ENCODE results near the gene IRF4.

DNA sequence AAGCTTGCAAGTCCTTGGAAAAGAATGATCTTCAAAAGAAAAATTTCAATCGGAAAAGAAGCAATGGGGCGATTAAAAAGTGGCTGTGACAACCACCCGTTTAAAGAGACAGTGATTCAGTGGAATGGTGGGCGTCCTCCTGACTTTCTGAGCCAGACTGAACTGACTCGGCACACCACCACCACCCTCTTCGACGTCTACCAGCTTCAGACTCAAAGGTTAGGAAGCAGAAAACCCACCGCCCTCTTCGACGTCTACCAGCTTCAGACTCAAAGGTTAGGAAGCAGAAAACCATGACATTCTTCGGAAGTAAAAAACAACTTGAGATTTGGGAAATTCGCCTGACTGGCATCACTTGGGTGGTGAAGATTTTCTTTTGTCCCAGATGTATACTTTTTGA is 28.3 kb upstream of the IRF4 start:
- TF ChIP-seq, protein P1, sequence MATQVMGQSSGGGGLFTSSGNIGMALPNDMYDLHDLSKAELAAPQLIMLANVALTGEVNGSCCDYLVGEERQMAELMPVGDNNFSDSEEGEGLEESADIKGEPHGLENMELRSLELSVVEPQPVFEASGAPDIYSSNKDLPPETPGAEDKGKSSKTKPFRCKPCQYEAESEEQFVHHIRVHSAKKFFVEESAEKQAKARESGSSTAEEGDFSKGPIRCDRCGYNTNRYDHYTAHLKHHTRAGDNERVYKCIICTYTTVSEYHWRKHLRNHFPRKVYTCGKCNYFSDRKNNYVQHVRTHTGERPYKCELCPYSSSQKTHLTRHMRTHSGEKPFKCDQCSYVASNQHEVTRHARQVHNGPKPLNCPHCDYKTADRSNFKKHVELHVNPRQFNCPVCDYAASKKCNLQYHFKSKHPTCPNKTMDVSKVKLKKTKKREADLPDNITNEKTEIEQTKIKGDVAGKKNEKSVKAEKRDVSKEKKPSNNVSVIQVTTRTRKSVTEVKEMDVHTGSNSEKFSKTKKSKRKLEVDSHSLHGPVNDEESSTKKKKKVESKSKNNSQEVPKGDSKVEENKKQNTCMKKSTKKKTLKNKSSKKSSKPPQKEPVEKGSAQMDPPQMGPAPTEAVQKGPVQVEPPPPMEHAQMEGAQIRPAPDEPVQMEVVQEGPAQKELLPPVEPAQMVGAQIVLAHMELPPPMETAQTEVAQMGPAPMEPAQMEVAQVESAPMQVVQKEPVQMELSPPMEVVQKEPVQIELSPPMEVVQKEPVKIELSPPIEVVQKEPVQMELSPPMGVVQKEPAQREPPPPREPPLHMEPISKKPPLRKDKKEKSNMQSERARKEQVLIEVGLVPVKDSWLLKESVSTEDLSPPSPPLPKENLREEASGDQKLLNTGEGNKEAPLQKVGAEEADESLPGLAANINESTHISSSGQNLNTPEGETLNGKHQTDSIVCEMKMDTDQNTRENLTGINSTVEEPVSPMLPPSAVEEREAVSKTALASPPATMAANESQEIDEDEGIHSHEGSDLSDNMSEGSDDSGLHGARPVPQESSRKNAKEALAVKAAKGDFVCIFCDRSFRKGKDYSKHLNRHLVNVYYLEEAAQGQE (IDR thresholded peaks at IDR 0.05; ENCODE audit: unreplicated experiment): no peak
- TF ChIP-seq, protein P2, sequence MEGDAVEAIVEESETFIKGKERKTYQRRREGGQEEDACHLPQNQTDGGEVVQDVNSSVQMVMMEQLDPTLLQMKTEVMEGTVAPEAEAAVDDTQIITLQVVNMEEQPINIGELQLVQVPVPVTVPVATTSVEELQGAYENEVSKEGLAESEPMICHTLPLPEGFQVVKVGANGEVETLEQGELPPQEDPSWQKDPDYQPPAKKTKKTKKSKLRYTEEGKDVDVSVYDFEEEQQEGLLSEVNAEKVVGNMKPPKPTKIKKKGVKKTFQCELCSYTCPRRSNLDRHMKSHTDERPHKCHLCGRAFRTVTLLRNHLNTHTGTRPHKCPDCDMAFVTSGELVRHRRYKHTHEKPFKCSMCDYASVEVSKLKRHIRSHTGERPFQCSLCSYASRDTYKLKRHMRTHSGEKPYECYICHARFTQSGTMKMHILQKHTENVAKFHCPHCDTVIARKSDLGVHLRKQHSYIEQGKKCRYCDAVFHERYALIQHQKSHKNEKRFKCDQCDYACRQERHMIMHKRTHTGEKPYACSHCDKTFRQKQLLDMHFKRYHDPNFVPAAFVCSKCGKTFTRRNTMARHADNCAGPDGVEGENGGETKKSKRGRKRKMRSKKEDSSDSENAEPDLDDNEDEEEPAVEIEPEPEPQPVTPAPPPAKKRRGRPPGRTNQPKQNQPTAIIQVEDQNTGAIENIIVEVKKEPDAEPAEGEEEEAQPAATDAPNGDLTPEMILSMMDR (conservative IDR thresholded peaks at IDR 0.05; ENCODE audit: low read depth in 2 of 2): no peak

Data from GM23338 (cell line).